Heart left ventricle (tissue), 13 donors: Measurements from ENCODE around the gene API5.

Experiments used
- POLR2A ChIP-seq, 2 donors: fragments of 450-650 bp; IDR thresholded peaks; one replicate each; pipeline ENCODE4 v1.6.1; 2017; ENCODE audit warnings: antibody characterized with exemption in 2 of 2, mild to moderate bottlenecking in 2 of 2, moderate library complexity in 2 of 2
- TF ChIP-seq, protein P1 (sequence below), 12 donors: fragments of 200-600 bp; sonication (generic) in 4 of 12; IDR thresholded peaks; one replicate each; pipeline versions ENCODE4 v1.5.0 to v1.8.0; 2018 to 2022; ENCODE audit warnings: antibody characterized with exemption in 12 of 12, mild to moderate bottlenecking in 5 of 12
- donor health status: ischemic (EF 13 %, LVEDD 7.1; RV severe dilation, severe dysfunction).
- donor health status: DM: no; HTN: yes; CAD: no.
- donor health status: DM: no; HTN: no; CAD: no.
- donor health status: ischemic (EF 25% LVEDD 6.9; RV normal size, moderate dysfunction).
- donor health status: ischemic (EF 25% LVEDD 5.7; RV mildly dilated, moderate dysfunction).
- donor health status: ischemic (EF 35%, LVEDD 5.7; RV mildly dilated, moderate dysfunction).
- donor health status: nonischemic (EF 11% LVEDD 7.7; RV severe dilation, severe dysfunction).
- donor health status: DM: yes; HTN: yes; CAD: no.
- donor health status: PGD.
- donor health status: ischemic (EF 29% LVEDD 5.4; RV normal size, mild dysfunction).
- donor health status: nonischemic (EF 23%, LVEDD 6.1; RV moderate dilation, normal function).

DNA sequence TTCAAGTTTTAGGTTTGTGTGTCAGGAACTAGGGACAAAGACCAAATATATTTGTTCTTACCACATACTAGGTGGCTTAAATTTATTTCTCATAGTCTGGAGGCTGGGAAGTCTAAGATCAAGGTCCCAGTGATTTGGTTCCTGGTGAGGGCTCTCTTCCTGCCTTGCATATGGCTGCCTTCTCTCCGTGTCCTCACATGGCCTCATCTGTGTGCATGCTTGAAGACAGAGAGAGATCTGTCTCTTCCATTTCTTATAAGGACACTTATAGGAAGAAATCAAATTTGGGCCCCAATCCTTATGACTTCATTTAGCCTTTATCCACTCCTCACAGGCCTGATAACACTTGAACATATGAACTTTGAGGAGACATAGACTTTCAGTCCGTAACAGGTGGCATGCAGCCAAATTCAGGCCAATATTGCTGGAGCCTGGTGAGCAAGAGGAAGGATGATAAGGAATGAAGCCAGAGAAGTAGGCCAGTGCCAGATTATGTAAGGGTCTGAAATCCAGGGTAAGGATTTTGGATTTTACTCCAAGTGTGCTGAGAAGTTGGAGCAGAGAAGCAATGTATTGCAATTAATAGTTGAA lies 82.1 kb downstream of the API5 start:
- TF ChIP-seq, protein P1, sequence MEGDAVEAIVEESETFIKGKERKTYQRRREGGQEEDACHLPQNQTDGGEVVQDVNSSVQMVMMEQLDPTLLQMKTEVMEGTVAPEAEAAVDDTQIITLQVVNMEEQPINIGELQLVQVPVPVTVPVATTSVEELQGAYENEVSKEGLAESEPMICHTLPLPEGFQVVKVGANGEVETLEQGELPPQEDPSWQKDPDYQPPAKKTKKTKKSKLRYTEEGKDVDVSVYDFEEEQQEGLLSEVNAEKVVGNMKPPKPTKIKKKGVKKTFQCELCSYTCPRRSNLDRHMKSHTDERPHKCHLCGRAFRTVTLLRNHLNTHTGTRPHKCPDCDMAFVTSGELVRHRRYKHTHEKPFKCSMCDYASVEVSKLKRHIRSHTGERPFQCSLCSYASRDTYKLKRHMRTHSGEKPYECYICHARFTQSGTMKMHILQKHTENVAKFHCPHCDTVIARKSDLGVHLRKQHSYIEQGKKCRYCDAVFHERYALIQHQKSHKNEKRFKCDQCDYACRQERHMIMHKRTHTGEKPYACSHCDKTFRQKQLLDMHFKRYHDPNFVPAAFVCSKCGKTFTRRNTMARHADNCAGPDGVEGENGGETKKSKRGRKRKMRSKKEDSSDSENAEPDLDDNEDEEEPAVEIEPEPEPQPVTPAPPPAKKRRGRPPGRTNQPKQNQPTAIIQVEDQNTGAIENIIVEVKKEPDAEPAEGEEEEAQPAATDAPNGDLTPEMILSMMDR (IDR thresholded peaks at IDR 0.05) = no peak
- TF ChIP-seq POLR2A (IDR thresholded peaks at IDR 0.05) = no peak
